ENCODE measurements around the gene PPFIA2.

Gene PPFIA2

GRCh38 chr12:81245458-81245857 lies 513.7 kb downstream of the PPFIA2 start:
- Histone ChIP-seq H3K4me3 (ENCODE audit: low read length, poor library complexity, severe bottlenecking) (no peak overlapping the region), H3K36me3 (ENCODE audit: insufficient read depth, low read length) (no peaks in the 10 kb centered on the region), H3K4me2 (ENCODE audit: low read depth, low read length, poor library complexity, severe bottlenecking) (no peak overlapping the region), H3K9me2 (replicated peaks; ENCODE audit: low read depth, low read length) (no peaks in the 10 kb centered on the region), H3K4me1 (ENCODE audit: insufficient read depth, low read length, poor library complexity, severe bottlenecking) (no peaks in the 10 kb centered on the region), H3F3A (ENCODE audit: low read depth) (no peaks in the 10 kb centered on the region), H3K9ac (ENCODE audit: low read depth, low read length, poor library complexity, severe bottlenecking) (no peak overlapping the region), H3K27me3 (ENCODE audit: insufficient read depth, low read length, poor library complexity, severe bottlenecking) (no peaks in the 10 kb centered on the region), H3K9me3 (ENCODE audit: insufficient read depth, low read depth, low read length) (no peaks in the 10 kb centered on the region), H3K79me2 (ENCODE audit: insufficient read depth, low read length) (no peaks in the 10 kb centered on the region), H2AFZ (ENCODE audit: low read length) (peak overlapping the region; percentile 6; the same call in 1 of the 2 replicates), H4K20me1 (ENCODE audit: insufficient read depth, low read length, poor library complexity, severe bottlenecking) (no peaks in the 10 kb centered on the region)
- TF ChIP-seq CTCF (conservative IDR thresholded peaks at IDR 0.05; ENCODE audit: low read length) = no peak
- no peak for TF ChIP-seq EZH2phosphoT487 (IDR thresholded peaks at IDR 0.05; ENCODE audit: borderline replicate concordance)

GRCh38 chr12:81231574-81232368 lies 527.4 kb downstream of the PPFIA2 start:
- Histone ChIP-seq H3F3A (ENCODE audit: low read depth) (no peaks in the 10 kb centered on the region), H4K20me1 (ENCODE audit: insufficient read depth, low read length, poor library complexity, severe bottlenecking) (no peaks in the 10 kb centered on the region), H3K4me1 (ENCODE audit: insufficient read depth, low read length, poor library complexity, severe bottlenecking) (no peaks in the 10 kb centered on the region), H3K9me2 (replicated peaks; ENCODE audit: low read depth, low read length) (no peaks in the 10 kb centered on the region), H3K4me3 (ENCODE audit: low read length, poor library complexity, severe bottlenecking) (no peak overlapping the region), H3K9ac (ENCODE audit: low read depth, low read length, poor library complexity, severe bottlenecking) (no peak overlapping the region), H3K4me2 (ENCODE audit: low read depth, low read length, poor library complexity, severe bottlenecking) (no peak overlapping the region), H3K27me3 (ENCODE audit: insufficient read depth, low read length, poor library complexity, severe bottlenecking) (no peaks in the 10 kb centered on the region), H2AFZ (ENCODE audit: low read length) (no peak overlapping the region), H3K36me3 (ENCODE audit: insufficient read depth, low read length) (no peaks in the 10 kb centered on the region), H3K79me2 (ENCODE audit: insufficient read depth, low read length) (no peaks in the 10 kb centered on the region), H3K9me3 (ENCODE audit: insufficient read depth, low read depth, low read length) (no peaks in the 10 kb centered on the region)
- no peak for TF ChIP-seq CTCF (conservative IDR thresholded peaks at IDR 0.05; ENCODE audit: low read length)
- TF ChIP-seq EZH2phosphoT487 (IDR thresholded peaks at IDR 0.05; ENCODE audit: borderline replicate concordance) = no peak

- Histone ChIP-seq H3K27me3 (ENCODE audit: insufficient read depth, low read length, poor library complexity, severe bottlenecking) (no peaks in the 10 kb centered on the region), H2AFZ (ENCODE audit: low read length) (no peak overlapping the region), H3K9me3 (ENCODE audit: insufficient read depth, low read depth, low read length) (no peaks in the 10 kb centered on the region), H3K4me1 (ENCODE audit: insufficient read depth, low read length, poor library complexity, severe bottlenecking) (no peaks in the 10 kb centered on the region), H3K9me2 (replicated peaks; ENCODE audit: low read depth, low read length) (no peaks in the 10 kb centered on the region), H3K9ac (ENCODE audit: low read depth, low read length, poor library complexity, severe bottlenecking) (no peak overlapping the region), H3K4me2 (ENCODE audit: low read depth, low read length, poor library complexity, severe bottlenecking) (no peak overlapping the region), H3K79me2 (ENCODE audit: insufficient read depth, low read length) (no peaks in the 10 kb centered on the region), H4K20me1 (ENCODE audit: insufficient read depth, low read length, poor library complexity, severe bottlenecking) (no peaks in the 10 kb centered on the region), H3K36me3 (ENCODE audit: insufficient read depth, low read length) (no peaks in the 10 kb centered on the region), H3K4me3 (ENCODE audit: low read length, poor library complexity, severe bottlenecking) (no peak overlapping the region), H3F3A (ENCODE audit: low read depth) (no peaks in the 10 kb centered on the region)
- no peak for TF ChIP-seq EZH2phosphoT487 (IDR thresholded peaks at IDR 0.05; ENCODE audit: borderline replicate concordance)
- TF ChIP-seq CTCF (conservative IDR thresholded peaks at IDR 0.05; ENCODE audit: low read length) = no peak
Observed at GRCh38 chr12:81229759-81230158, 529.4 kb downstream of the PPFIA2 start.

Data from Loucy (cell line).